NOMO-1 treated with DMSO at 0.1 percent for 48 hours (cell line): ENCODE results near the gene MRPL43.
"Not testable (repeated sequence)": the region's sequence is repeated elsewhere in the genome, so short reads cannot be mapped to it uniquely, and the experiment has no call there.

Experiments
- DNase-seq: peaks from one replicate; lab custom pipeline; 2025; ENCODE audit not compliant: unreplicated experiment; lab: John Stamatoyannopoulos, UW

The MRPL43 gene

GRCh38 chr10:100983868-100984671 is 3.2 kb downstream of the MRPL43 start:
- no peak for DNase-seq

- DNase-seq = no peak
These were observed 4.1 kb downstream of the MRPL43 start for GRCh38 chr10:100982916-100983830.

DNA sequence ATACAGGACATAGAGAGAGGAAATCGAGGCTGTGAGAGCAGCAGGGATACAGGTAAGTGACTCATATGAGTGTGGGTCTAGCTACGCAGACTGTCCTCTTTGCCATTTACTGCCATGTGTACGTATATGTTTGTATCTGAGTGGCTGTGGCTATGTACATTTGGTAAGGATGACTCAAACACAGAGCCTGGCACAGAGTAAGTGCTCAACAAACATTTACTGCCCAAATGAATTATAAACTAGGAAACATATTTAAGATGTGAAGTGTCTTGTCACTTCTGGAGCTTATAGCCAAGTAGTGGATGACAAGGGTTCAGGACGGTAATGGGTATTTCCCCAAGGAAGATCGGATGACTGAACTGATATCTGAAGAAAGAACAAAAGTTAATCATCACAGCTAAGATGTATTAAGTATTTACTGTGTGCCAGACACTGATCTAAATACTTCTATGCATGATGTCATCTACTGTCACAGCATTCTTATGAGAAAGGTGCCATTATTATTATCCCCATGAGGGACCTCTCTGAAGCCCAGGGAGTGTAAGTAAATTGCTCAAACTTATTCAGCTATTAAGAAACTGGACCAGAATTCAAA is 6.0 kb downstream of the MRPL43 start:
- no peak for DNase-seq

DNA sequence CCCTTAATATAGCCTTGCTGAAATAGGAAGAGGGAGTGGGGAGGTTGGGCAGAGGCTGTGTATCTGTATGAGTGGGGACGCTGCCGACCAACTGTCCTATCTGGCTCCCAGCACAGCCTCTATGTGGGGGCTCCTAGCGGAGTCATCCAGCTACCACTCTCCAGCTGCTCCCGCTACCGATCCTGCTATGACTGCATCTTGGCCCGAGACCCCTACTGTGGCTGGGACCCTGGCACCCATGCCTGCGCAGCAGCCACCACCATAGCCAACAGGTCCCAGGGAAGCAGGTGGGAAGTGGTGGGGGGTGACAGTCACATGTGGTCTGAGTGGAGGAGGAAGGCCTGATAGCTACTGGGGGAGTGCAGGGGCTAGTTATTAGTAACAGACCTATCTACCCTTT is 6.6 kb downstream of the MRPL43 start:
- DNase-seq = no peak

GRCh38 chr10:100980311-100980710 is 7.0 kb downstream of the MRPL43 start:
- DNase-seq = no peak

DNA sequence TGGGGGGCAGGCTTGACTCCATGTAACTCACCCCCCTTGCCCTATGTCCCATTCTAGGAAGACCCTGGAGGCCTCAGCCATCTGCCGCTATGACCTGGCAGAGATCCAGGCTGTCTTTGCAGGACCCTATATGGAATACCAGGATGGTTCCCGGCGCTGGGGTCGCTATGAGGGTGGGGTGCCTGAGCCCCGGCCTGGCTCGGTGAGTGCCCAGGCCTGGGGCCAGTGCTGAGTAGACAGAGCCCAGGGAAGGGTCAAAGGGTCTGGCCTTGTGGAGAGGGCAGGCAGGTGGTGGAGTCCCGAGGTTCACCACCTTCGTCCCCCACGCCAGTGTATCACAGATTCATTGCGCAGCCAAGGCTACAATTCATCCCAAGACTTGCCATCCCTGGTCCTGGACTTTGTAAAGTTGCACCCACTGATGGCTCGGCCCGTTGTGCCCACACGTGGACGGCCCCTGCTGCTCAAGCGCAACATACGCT is 7.5 kb downstream of the MRPL43 start:
- no peak for DNase-seq

DNA sequence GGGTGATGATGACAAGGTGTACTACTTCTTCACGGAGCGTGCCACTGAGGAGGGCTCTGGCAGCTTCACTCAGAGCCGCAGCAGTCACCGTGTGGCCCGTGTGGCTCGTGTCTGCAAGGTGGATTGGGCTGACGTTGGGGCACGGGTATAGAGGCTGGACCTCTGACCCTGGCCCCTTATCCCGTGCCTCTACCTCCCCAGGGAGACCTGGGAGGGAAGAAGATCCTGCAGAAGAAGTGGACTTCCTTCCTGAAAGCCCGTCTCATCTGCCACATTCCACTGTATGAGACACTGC is 8.4 kb downstream of the MRPL43 start:
- DNase-seq = no peak

DNA sequence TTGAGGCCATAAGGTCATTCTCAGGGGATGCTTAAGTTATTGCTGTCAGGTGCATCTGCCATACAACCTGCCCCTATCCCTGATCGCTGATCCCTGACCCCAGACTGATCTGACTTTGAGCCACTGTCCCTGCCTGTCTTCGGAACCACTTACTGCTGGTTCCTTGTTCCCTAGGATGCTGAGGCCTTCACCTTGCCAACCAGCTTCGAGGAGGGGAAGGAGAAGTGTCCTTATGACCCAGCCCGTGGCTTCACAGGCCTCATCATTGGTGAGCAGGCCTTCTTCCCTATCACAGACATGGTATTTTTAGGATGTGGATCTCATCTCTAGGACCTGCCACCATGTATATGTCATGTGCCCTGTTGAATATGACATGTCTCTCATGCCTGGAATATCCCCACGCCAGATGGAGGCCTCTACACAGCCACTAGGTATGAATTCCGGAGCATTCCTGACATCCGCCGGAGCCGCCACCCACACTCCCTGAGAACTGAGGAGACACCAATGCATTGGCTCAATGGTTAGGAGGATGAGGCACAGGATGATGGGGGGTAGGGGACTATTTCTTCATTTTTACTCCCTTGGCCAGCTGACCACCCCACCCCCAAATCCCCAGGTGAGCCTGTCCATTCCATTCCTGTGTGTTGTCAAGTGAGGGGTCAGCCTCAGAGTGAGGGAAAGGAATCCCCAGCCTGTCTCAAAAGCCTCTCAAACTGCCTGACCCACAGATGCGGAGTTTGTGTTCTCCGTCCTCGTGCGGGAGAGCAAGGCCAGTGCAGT is 9.0 kb downstream of the MRPL43 start:
- DNase-seq = no peak

- DNase-seq = no peak
These were observed 9.9 kb downstream of the MRPL43 start for GRCh38 chr10:100977436-100977835.

GRCh38 chr10:100976906-100977305 is 10.4 kb downstream of the MRPL43 start:
- DNase-seq = no peak

DNA sequence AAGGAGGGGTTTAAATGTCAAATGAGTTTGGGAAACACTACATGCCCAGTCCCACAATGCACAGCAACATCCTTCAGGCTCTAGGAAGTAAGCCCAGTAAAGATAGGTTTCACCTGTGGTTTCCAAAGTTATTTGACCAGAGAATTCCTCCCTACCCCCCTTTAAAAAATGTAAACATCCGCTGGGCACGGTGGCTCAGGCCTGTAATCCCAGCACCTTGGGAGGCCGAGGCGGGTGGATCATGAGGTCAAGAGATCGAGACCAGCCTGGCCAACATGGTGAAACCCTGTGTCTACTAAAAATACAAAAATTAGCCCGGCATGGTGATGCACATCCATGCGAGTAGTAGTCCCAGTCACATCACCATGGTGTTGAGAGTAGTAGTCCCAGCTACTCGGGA is 11.9 kb downstream of the MRPL43 start:
- not testable (repeated sequence) for DNase-seq

DNA sequence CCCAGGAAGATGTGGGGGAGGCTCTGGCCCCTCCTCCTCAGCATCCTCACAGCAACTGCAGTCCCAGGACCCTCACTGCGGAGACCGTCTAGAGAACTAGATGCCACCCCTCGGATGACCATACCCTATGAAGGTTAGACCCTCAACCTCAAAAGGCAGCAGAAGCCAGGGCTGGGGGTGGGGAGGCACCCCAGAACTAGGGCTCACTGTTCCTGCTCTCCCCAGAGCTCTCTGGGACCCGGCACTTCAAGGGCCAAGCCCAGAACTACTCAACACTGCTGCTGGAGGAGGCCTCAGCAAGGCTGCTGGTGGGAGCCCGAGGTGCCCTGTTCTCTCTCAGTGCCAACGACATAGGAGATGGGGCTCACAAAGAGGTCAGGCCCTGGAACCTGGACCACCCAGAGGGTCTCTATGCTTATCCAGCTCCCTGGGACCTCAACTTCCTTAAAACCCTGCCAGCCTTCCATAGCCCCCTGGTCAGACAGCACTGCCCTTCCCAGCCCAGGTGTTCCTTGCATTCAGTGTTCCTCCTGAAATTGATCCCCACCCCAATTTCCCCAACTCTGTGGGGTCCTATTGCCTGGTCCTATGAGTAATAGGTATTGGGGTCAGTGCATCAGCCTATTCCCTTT is 14.3 kb downstream of the MRPL43 start:
- no peak for DNase-seq

- DNase-seq = no peak
These were observed 15.0 kb downstream of the MRPL43 start for GRCh38 chr10:100972115-100972903.

GRCh38 chr10:100970914-100971811 is 16.1 kb downstream of the MRPL43 start:
- DNase-seq = no peak

- DNase-seq = no peak
These were observed 17.0 kb downstream of the MRPL43 start for GRCh38 chr10:100970076-100970913.

GRCh38 chr10:100969187-100970075 is 17.9 kb downstream of the MRPL43 start, which contains the start of gene SEMA4G:
TSS of gene SEMA4G (plus strand) at chr10:100969504. CDS start at chr10:100972913, 3,409 bp downstream.
- DNase-seq = no peak

GRCh38 chr10:100968863-100969186 is 18.5 kb downstream of the MRPL43 start:
- no peak for DNase-seq
